Osteocyte (in vitro differentiated cells): Measurements from ENCODE around the gene FAM193A. TPM values are rescaled to one million over a fixed set of nuclear protein-coding genes. Genes with fewer than 3 reads are reported as not detected.
"Not testable (repeated sequence)": the region's sequence is repeated elsewhere in the genome, so short reads cannot be mapped to it uniquely, and the experiment has no call there.

Experiments
- DNase-seq: peaks from one replicate; pipeline ENCODE4 v3.0.0; 2021; ENCODE audit warnings: mixed read lengths; ENCODE audit not compliant: unreplicated experiment; ENCODE audit errors: extremely low spot score
- H3K27ac Mint-ChIP-seq: one replicate; pipeline ENCODE4 v1.8.0; 2021; ENCODE audit warnings: mild to moderate bottlenecking, mixed read lengths; ENCODE audit not compliant: unreplicated experiment
- H3K27me3 Mint-ChIP-seq: one replicate; pipeline ENCODE4 v1.8.0; 2021; ENCODE audit warnings: mixed read lengths; ENCODE audit not compliant: unreplicated experiment
- H3K36me3 Mint-ChIP-seq: one replicate; pipeline ENCODE4 v1.8.0; 2021; ENCODE audit warnings: mixed read lengths; ENCODE audit not compliant: unreplicated experiment
- H3K4me1 Mint-ChIP-seq: one replicate; pipeline ENCODE4 v1.8.0; 2021; ENCODE audit warnings: mixed read lengths; ENCODE audit not compliant: unreplicated experiment
- H3K4me3 Mint-ChIP-seq: one replicate; pipeline ENCODE4 v1.8.0; 2021; ENCODE audit warnings: mild to moderate bottlenecking, moderate library complexity, mixed read lengths; ENCODE audit not compliant: unreplicated experiment
- H3K9me3 Mint-ChIP-seq: one replicate; pipeline ENCODE4 v1.8.0; 2021; ENCODE audit warnings: mixed read lengths; ENCODE audit not compliant: unreplicated experiment
- CTCF ChIP-seq: fragments of 200-600 bp; sonication (generic); IDR thresholded peaks from 2 replicates; pipeline ENCODE4 v1.5.0; 2021; ENCODE audit warnings: antibody characterized with exemption, mild to moderate bottlenecking, moderate library complexity
- total RNA-seq: library from RNA; stranded (reverse); gene quantifications from 2 replicates; pipeline ENCODE4 v1.2.1, GENCODE V29; 2021

FAM193A gene
- total RNA-seq, 1 donor from 2014 or later, result 35.3 TPM

GRCh38 chr4:2733001-2733843 lies 196.8 kb downstream of the FAM193A start:
- TF ChIP-seq CTCF, result no peak
- no peaks in the 10 kb centered on the region for H3K27me3 Mint-ChIP-seq
- no peak for DNase-seq
- H3K36me3 Mint-ChIP-seq, result peaks cover 41% of the 10 kb centered on the region
- no peak overlapping the region for H3K27ac Mint-ChIP-seq
- H3K4me1 Mint-ChIP-seq, result no peaks in the 10 kb centered on the region
- H3K9me3 Mint-ChIP-seq, result peaks cover 21% of the 10 kb centered on the region
- H3K4me3 Mint-ChIP-seq, result no peak overlapping the region

GRCh38 chr4:2733844-2734574 lies 197.6 kb downstream of the FAM193A start:
- Mint-ChIP-seq H3K27ac (no peak overlapping the region), H3K4me1 (no peaks in the 10 kb centered on the region), H3K4me3 (no peak overlapping the region), H3K9me3 (peaks cover 21% of the 10 kb centered on the region), H3K27me3 (no peaks in the 10 kb centered on the region), H3K36me3 (peaks cover 41% of the 10 kb centered on the region)
- TF ChIP-seq CTCF, result no peak
- no peak for DNase-seq

GRCh38 chr4:2734612-2735011 lies 198.2 kb downstream of the FAM193A start:
- TF ChIP-seq CTCF, result no peak
- Mint-ChIP-seq H3K4me1 (no peaks in the 10 kb centered on the region), H3K27me3 (no peaks in the 10 kb centered on the region), H3K36me3 (peaks cover 41% of the 10 kb centered on the region), H3K4me3 (no peak overlapping the region), H3K27ac (no peak overlapping the region), H3K9me3 (peaks cover 21% of the 10 kb centered on the region)
- DNase-seq, result no peak

- DNase-seq, result no peak
- H3K36me3 Mint-ChIP-seq, result peaks cover 38% of the 10 kb centered on the region
- H3K27me3 Mint-ChIP-seq, result no peaks in the 10 kb centered on the region
- H3K4me3 Mint-ChIP-seq, result no peak overlapping the region
- no peak for TF ChIP-seq CTCF
- no peak overlapping the region for H3K27ac Mint-ChIP-seq
- H3K9me3 Mint-ChIP-seq, result peaks cover 21% of the 10 kb centered on the region
- no peaks in the 10 kb centered on the region for H3K4me1 Mint-ChIP-seq
These were observed 199.4 kb downstream of the FAM193A start for GRCh38 chr4:2735869-2736268.

- DNase-seq, H3K27ac Mint-ChIP-seq, H3K4me3 Mint-ChIP-seq, H3K27me3 Mint-ChIP-seq, H3K4me1 Mint-ChIP-seq: not testable (repeated sequence)
- Mint-ChIP-seq H3K36me3 (peaks cover 23% of the 10 kb centered on the region), H3K9me3 (peaks cover 21% of the 10 kb centered on the region)
These were observed 201.8 kb downstream of the FAM193A start for GRCh38 chr4:2738296-2738695.
